LHCN-M2 (cell line): Measurements from ENCODE around the gene MSS51. TPM values are rescaled to one million over a fixed set of nuclear protein-coding genes. Genes with fewer than 3 reads are reported as not detected.

Experiments
- DNase-seq: peaks from one replicate; pipeline ENCODE4 v3.0.0-alpha.2; 2012; ENCODE audit warnings: low read depth
- polyA plus RNA-seq: library from polyadenylated mRNA; unstranded; fragments of >200 nt; gene quantifications from one replicate; pipeline ENCODE4 v1.2.1, GENCODE V29; 2012; ENCODE audit warnings: missing spikeins
- total RNA-seq: library from RNA; depleted of rRNA; stranded (reverse); fragments of >200 nt; gene quantifications from 2 replicates; pipeline ENCODE4 v1.2.3, GENCODE V29; 2014; rRNA removed

The MSS51 gene
- 1.4 and 2.5 TPM in 2 replicates for total RNA-seq
- 0.44 TPM for polyA plus RNA-seq

- peak; percentile 88 for DNase-seq
Measured at GRCh38 chr10:73433538-73433867, at the start of gene MSS51. MSS51 (minus strand) TSS chr10:73433561; CDS start chr10:73428284, 5,277 bp downstream.

- peak; percentile 56 for DNase-seq
Measured at GRCh38 chr10:73480158-73480557, 46.8 kb upstream of the MSS51 start.

GRCh38 chr10:73478636-73479035 lies 45.3 kb upstream of the MSS51 start:
- peak; percentile 1 for DNase-seq

- DNase-seq: no peak
Measured at GRCh38 chr10:73471226-73471625, 37.9 kb upstream of the MSS51 start.

- DNase-seq: no peak
Measured at GRCh38 chr10:73469579-73469978, 36.2 kb upstream of the MSS51 start.

- DNase-seq: peak; percentile 17
Measured at GRCh38 chr10:73467206-73467605, 33.8 kb upstream of the MSS51 start.

- no peak for DNase-seq
Measured at GRCh38 chr10:73465978-73466726, 32.8 kb upstream of the MSS51 start.

- no peak for DNase-seq
Measured at GRCh38 chr10:73460897-73461296, 27.5 kb upstream of the MSS51 start.

GRCh38 chr10:73459683-73460314 lies 26.4 kb upstream of the MSS51 start:
- no peak for DNase-seq

- no peak for DNase-seq
Measured at GRCh38 chr10:73456187-73456890, 23.0 kb upstream of the MSS51 start.

GRCh38 chr10:73449113-73449512 lies 15.8 kb upstream of the MSS51 start:
- no peak for DNase-seq

- no peak for DNase-seq
Measured at GRCh38 chr10:73448384-73448783, 15.0 kb upstream of the MSS51 start.

GRCh38 chr10:73446926-73447325 lies 13.6 kb upstream of the MSS51 start:
- no peak for DNase-seq

GRCh38 chr10:73444457-73444856 lies 11.1 kb upstream of the MSS51 start:
- no peak for DNase-seq

- peak; percentile 73 for DNase-seq
Measured at GRCh38 chr10:73439605-73440312, 6.4 kb upstream of the MSS51 start.

- peak; percentile 12 for DNase-seq
Measured at GRCh38 chr10:73439055-73439454, 5.7 kb upstream of the MSS51 start.

GRCh38 chr10:73432646-73433537 lies 469 bp downstream of the MSS51 start:
- no peak for DNase-seq

- DNase-seq: no peak
Measured at GRCh38 chr10:73426318-73426717, 7.0 kb downstream of the MSS51 start.

GRCh38 chr10:73424478-73424877 lies 8.9 kb downstream of the MSS51 start:
- DNase-seq: no peak

GRCh38 chr10:73423309-73423708 lies 10.1 kb downstream of the MSS51 start:
- DNase-seq: no peak

- no peak for DNase-seq
Measured at GRCh38 chr10:73416571-73416970, 16.8 kb downstream of the MSS51 start.
